ENCODE measurements around the gene CTNNBIP1.
A peak's percentile ranks its signal among the peaks of the same experiment; 100 is the strongest.

The CTNNBIP1 gene

GRCh38 chr1:9912264-9912936, 2.3 kb upstream of the CTNNBIP1 start:
- H3K4me3 ChIP-seq (ENCODE audit: control insufficient read depth in 1 of 7, extremely low read depth in 1 of 7, insufficient read depth in 4 of 7, low read depth in 2 of 7, low read length in 6 of 7): no peak overlapping the region
- no peaks in the 10 kb centered on the region for H3K36me3 ChIP-seq (ENCODE audit: control insufficient read depth in 4 of 4, insufficient read depth in 4 of 4, low read length in 3 of 4)
- POLR2A ChIA-PET: no interaction called here
- no peak overlapping the region for H3K27ac ChIP-seq (ENCODE audit: insufficient read depth in 1 of 2, low read depth in 1 of 2, low read length in 2 of 2, poor library complexity in 1 of 2, severe bottlenecking in 2 of 2)
- no peaks in the 10 kb centered on the region for H3K27me3 ChIP-seq (replicated peaks in 2 of 5; ENCODE audit: control insufficient read depth in 4 of 5, insufficient read depth in 5 of 5, low read length in 4 of 5)
- CTCF ChIA-PET: interaction anchor here (1.1 to 12.5 kb wide), 4 partner anchors 13 to 191 kb away, joined by 3 to 129 read pairs (median 13); no protein-coding TSS in a partner anchor
- H3K9me3 ChIP-seq (ENCODE audit: control extremely low read depth in 1 of 5, control insufficient read depth in 4 of 5, insufficient read depth in 2 of 5, low read depth in 1 of 5, low read length in 4 of 5): no peaks in the 10 kb centered on the region
- WGBS (ENCODE audit: insufficient coverage): 93% methylated on average over 10 of the region's 12 CpGs
- H3K4me1 ChIP-seq (ENCODE audit: control extremely low read depth in 1 of 4, control insufficient read depth in 4 of 4, insufficient read depth in 4 of 4, low read length in 3 of 4): peaks cover 2 to 36% (median 14%) of the 10 kb centered on the region in 4 experiments
- no peak for DNase-seq

GRCh38 chr1:9910423-9911178, 532 bp upstream of the CTNNBIP1 start:
- ChIA-PET CTCF (interaction anchor here (0.6 to 12.5 kb wide), 3 partner anchors 18 to 34 kb away, joined by 3 to 129 read pairs (median 4); no protein-coding TSS in a partner anchor), POLR2A (interaction anchor here (0.6 to 1.0 kb wide), 3 partner anchors 18 to 43 kb away, joined by 3 to 5 read pairs (median 4); no protein-coding TSS in a partner anchor)
- Histone ChIP-seq H3K36me3 (ENCODE audit: control insufficient read depth in 4 of 4, insufficient read depth in 4 of 4, low read length in 3 of 4) (no peaks in the 10 kb centered on the region), H3K4me3 (ENCODE audit: control insufficient read depth in 1 of 7, extremely low read depth in 1 of 7, insufficient read depth in 4 of 7, low read depth in 2 of 7, low read length in 6 of 7) (peak overlapping the region; percentile 71 to 96 (median 85)), H3K9me3 (ENCODE audit: control extremely low read depth in 1 of 5, control insufficient read depth in 4 of 5, insufficient read depth in 2 of 5, low read depth in 1 of 5, low read length in 4 of 5) (no peaks in the 10 kb centered on the region), H3K4me1 (ENCODE audit: control extremely low read depth in 1 of 4, control insufficient read depth in 4 of 4, insufficient read depth in 4 of 4, low read length in 3 of 4) (peaks cover 2 to 42% (median 14%) of the 10 kb centered on the region in 4 experiments), H3K27ac (ENCODE audit: insufficient read depth in 1 of 2, low read depth in 1 of 2, low read length in 2 of 2, poor library complexity in 1 of 2, severe bottlenecking in 2 of 2) (peak overlapping the region; percentile 69 to 86), H3K27me3 (replicated peaks in 2 of 5; ENCODE audit: control insufficient read depth in 4 of 5, insufficient read depth in 5 of 5, low read length in 4 of 5) (no peaks in the 10 kb centered on the region)
- peak; percentile 99 for DNase-seq
- 0% methylated on average over 44 of the region's 45 CpGs for WGBS (ENCODE audit: insufficient coverage)

GRCh38 chr1:9909234-9910046, 629 bp downstream of the CTNNBIP1 start:
- ChIA-PET CTCF (interaction anchor here (0.5 to 1.3 kb wide), 2 partner anchors 35 to 39 kb away, joined by 4 read pairs; no protein-coding TSS in a partner anchor), POLR2A (interaction anchor here (0.5 to 1.1 kb wide), 2 partner anchors 19 to 44 kb away, joined by 3 to 5 read pairs; no protein-coding TSS in a partner anchor)
- Histone ChIP-seq H3K27me3 (replicated peaks in 2 of 5; ENCODE audit: control insufficient read depth in 4 of 5, insufficient read depth in 5 of 5, low read length in 4 of 5) (no peaks in the 10 kb centered on the region), H3K4me1 (ENCODE audit: control extremely low read depth in 1 of 4, control insufficient read depth in 4 of 4, insufficient read depth in 4 of 4, low read length in 3 of 4) (peaks cover 2 to 49% (median 19%) of the 10 kb centered on the region in 4 experiments), H3K4me3 (ENCODE audit: control insufficient read depth in 1 of 7, extremely low read depth in 1 of 7, insufficient read depth in 4 of 7, low read depth in 2 of 7, low read length in 6 of 7) (peak overlapping the region; percentile 46 to 91 (median 82)), H3K27ac (ENCODE audit: insufficient read depth in 1 of 2, low read depth in 1 of 2, low read length in 2 of 2, poor library complexity in 1 of 2, severe bottlenecking in 2 of 2) (peak overlapping the region; percentile 15 to 79), H3K36me3 (ENCODE audit: control insufficient read depth in 4 of 4, insufficient read depth in 4 of 4, low read length in 3 of 4) (no peaks in the 10 kb centered on the region), H3K9me3 (ENCODE audit: control extremely low read depth in 1 of 5, control insufficient read depth in 4 of 5, insufficient read depth in 2 of 5, low read depth in 1 of 5, low read length in 4 of 5) (no peaks in the 10 kb centered on the region)
- peak in 2 of 3 donors; percentile 46 to 47 for DNase-seq
- 0% methylated on average over 41 of the region's 47 CpGs for WGBS (ENCODE audit: insufficient coverage)

DNA sequence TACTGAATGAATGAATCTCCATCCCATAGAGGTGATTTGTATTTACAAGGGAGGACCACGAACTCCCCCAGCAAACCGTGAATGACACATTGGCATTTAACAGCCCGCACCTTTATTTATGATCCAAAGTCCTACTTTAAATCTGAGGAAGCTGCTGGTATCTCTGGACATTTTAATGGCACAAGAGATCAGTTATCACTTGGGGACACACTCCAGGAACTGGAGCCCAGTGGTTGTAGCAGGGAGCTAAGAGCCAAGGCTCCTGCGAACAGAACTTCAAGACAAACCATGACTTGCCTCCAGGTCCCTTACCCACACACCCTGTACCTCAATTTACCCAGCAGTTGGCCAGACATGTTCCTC, 1.2 kb downstream of the CTNNBIP1 start:
- 66% methylated on average over 4 of the region's 4 CpGs for WGBS (ENCODE audit: insufficient coverage)
- DNase-seq: no peak
- Histone ChIP-seq H3K9me3 (ENCODE audit: control extremely low read depth in 1 of 5, control insufficient read depth in 4 of 5, insufficient read depth in 2 of 5, low read depth in 1 of 5, low read length in 4 of 5) (no peaks in the 10 kb centered on the region), H3K4me3 (ENCODE audit: control insufficient read depth in 1 of 7, extremely low read depth in 1 of 7, insufficient read depth in 4 of 7, low read depth in 2 of 7, low read length in 6 of 7) (peak overlapping the region in 6 of 7 experiments; percentile 46 to 91 (median 81)), H3K27me3 (replicated peaks in 2 of 5; ENCODE audit: control insufficient read depth in 4 of 5, insufficient read depth in 5 of 5, low read length in 4 of 5) (no peaks in the 10 kb centered on the region), H3K27ac (ENCODE audit: insufficient read depth in 1 of 2, low read depth in 1 of 2, low read length in 2 of 2, poor library complexity in 1 of 2, severe bottlenecking in 2 of 2) (no peak overlapping the region), H3K4me1 (ENCODE audit: control extremely low read depth in 1 of 4, control insufficient read depth in 4 of 4, insufficient read depth in 4 of 4, low read length in 3 of 4) (peaks cover 2 to 49% (median 19%) of the 10 kb centered on the region in 4 experiments), H3K36me3 (ENCODE audit: control insufficient read depth in 4 of 4, insufficient read depth in 4 of 4, low read length in 3 of 4) (no peaks in the 10 kb centered on the region)
- ChIA-PET CTCF (interaction anchor here (0.7 to 1.3 kb wide), 2 partner anchors 34 to 176 kb away, joined by 3 to 4 read pairs; no protein-coding TSS in a partner anchor), POLR2A (interaction anchor here (0.5 to 1.1 kb wide), 2 partner anchors 19 to 45 kb away, joined by 3 to 5 read pairs; no protein-coding TSS in a partner anchor)

DNA sequence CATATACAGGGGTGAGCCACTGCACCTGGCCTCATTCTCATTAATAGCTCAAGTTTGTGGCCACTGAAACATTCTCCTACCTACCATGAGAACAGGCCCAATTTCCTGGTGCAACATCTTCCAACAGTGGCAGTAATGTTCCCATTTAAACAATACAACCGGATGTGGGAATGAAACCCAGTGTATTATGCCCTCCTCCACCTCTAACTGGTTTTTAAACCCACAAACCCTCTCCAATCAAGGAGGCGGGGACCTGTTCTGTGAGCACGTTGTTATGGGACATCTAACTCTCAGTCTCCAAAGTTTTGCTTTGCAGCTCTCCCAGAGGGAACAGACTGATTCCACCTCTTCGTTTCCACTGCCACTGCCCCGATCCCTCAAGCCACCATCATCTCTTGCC, 2.6 kb downstream of the CTNNBIP1 start:
- POLR2A ChIA-PET: no interaction called here
- CTCF ChIA-PET: interaction anchor here (1.4 to 3.5 kb wide), 3 partner anchors 12 to 38 kb away, joined by 3 to 20 read pairs (median 4); no protein-coding TSS in a partner anchor
- 84% methylated on average over 3 of the region's 5 CpGs for WGBS (ENCODE audit: insufficient coverage)

DNA sequence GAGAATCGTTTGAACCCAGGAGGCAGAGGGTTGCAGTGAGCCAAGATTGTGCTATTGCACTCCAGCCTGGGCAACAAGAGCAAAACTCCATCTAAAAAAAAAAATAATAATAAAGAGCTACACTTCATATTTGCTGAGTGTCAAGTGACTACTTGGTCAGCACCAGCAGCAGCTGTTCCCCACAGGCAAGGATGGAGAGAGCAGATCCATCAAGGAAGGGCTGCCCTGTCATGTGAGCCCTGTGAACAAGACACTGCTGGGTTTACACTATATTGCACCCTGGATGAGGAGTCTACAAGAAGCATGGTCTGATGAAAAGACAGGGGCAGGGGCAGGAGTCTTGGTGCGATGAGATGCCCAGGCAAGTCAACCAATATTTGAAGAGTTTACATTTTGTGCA, 3.6 kb downstream of the CTNNBIP1 start:
- no peak overlapping the region for H3K4me3 ChIP-seq (ENCODE audit: control insufficient read depth in 1 of 7, extremely low read depth in 1 of 7, insufficient read depth in 4 of 7, low read depth in 2 of 7, low read length in 6 of 7)
- WGBS (ENCODE audit: insufficient coverage): 100% methylated on average over 1 of the region's 2 CpGs
- CTCF ChIA-PET: interaction anchor here (1.0 to 3.5 kb wide), 6 partner anchors 8 to 38 kb away, joined by 3 to 20 read pairs (median 6); partner anchors contain the start of genes LZIC and NMNAT1

More for the DNA sequence above, 2.6 kb downstream of the CTNNBIP1 start:
- no peaks in the 10 kb centered on the region for H3K27me3 ChIP-seq (replicated peaks in 2 of 5; ENCODE audit: control insufficient read depth in 4 of 5, insufficient read depth in 5 of 5, low read length in 4 of 5)
- no peak overlapping the region for H3K27ac ChIP-seq (ENCODE audit: insufficient read depth in 1 of 2, low read depth in 1 of 2, low read length in 2 of 2, poor library complexity in 1 of 2, severe bottlenecking in 2 of 2)
- H3K4me3 ChIP-seq (ENCODE audit: control insufficient read depth in 1 of 7, extremely low read depth in 1 of 7, insufficient read depth in 4 of 7, low read depth in 2 of 7, low read length in 6 of 7): no peak overlapping the region
- no peaks in the 10 kb centered on the region for H3K9me3 ChIP-seq (ENCODE audit: control extremely low read depth in 1 of 5, control insufficient read depth in 4 of 5, insufficient read depth in 2 of 5, low read depth in 1 of 5, low read length in 4 of 5)
- peaks cover 2 to 48% (median 19%) of the 10 kb centered on the region in 4 experiments for H3K4me1 ChIP-seq (ENCODE audit: control extremely low read depth in 1 of 4, control insufficient read depth in 4 of 4, insufficient read depth in 4 of 4, low read length in 3 of 4)
- DNase-seq: no peak
- H3K36me3 ChIP-seq (ENCODE audit: control insufficient read depth in 4 of 4, insufficient read depth in 4 of 4, low read length in 3 of 4): no peaks in the 10 kb centered on the region

More for the DNA sequence above, 3.6 kb downstream of the CTNNBIP1 start:
- no peaks in the 10 kb centered on the region for H3K27me3 ChIP-seq (replicated peaks in 2 of 5; ENCODE audit: control insufficient read depth in 4 of 5, insufficient read depth in 5 of 5, low read length in 4 of 5)
- no peaks in the 10 kb centered on the region for H3K36me3 ChIP-seq (ENCODE audit: control insufficient read depth in 4 of 4, insufficient read depth in 4 of 4, low read length in 3 of 4)
- POLR2A ChIA-PET: interaction anchor here (0.7 kb wide), 1 partner anchor 240 kb away, joined by 3 read pairs; no protein-coding TSS in a partner anchor
- peaks cover 2 to 44% (median 23%) of the 10 kb centered on the region in 4 experiments for H3K4me1 ChIP-seq (ENCODE audit: control extremely low read depth in 1 of 4, control insufficient read depth in 4 of 4, insufficient read depth in 4 of 4, low read length in 3 of 4)
- H3K27ac ChIP-seq (ENCODE audit: insufficient read depth in 1 of 2, low read depth in 1 of 2, low read length in 2 of 2, poor library complexity in 1 of 2, severe bottlenecking in 2 of 2): no peak overlapping the region
- no peaks in the 10 kb centered on the region for H3K9me3 ChIP-seq (ENCODE audit: control extremely low read depth in 1 of 5, control insufficient read depth in 4 of 5, insufficient read depth in 2 of 5, low read depth in 1 of 5, low read length in 4 of 5)
- no peak for DNase-seq
